ENCODE measurements around the gene CHST13. TPM values are rescaled to one million over a fixed set of nuclear protein-coding genes. Genes with fewer than 3 reads are reported as not detected.

Gene CHST13
- total and polyA plus RNA-seq, 2 donors (not counting 3 experiments of a cell fraction or from before 2014, with no cell fraction given), result 0.04 TPM; not detected in 1

DNA sequence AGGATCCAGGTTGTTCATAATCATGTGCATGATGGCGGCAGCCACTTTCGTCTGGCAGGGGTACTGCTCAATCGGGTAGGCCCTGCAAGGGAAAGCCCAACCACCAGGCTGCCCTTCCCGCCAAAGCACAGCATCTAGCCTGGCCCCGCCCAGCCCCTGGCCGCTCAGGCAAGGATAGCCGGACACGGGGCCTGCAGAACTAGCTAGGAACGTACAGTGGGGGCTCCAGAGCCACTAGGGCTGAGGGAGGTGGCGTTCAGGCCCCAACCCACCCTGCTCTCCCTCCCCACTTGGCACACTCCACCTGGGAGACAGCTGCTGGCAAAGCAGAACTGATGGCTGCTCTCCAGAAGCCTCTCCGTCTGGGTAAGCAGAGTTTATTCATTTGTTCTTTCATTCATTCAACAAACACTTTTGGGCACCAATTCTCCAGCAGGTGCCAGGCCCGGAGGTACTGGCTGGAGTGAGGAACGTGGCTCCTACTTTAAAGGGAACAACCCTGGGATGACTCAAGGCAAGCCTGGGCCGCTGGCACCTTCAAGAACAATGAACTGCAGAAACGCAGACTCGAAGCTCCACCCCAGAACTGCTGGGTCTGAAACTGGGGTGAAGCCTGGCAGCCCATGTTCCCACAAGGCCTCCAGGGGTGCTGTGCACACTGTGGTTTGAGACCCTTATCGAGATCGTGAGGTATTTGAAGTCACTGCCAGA is 14.2 kb upstream of the CHST13 start:
- Histone ChIP-seq H2AFZ (ENCODE audit: low read depth, low read length) (no peak overlapping the region), H3K4me1 (ENCODE audit: control insufficient read depth, extremely low read depth, insufficient read depth, low read length) (no peaks in the 10 kb centered on the region), H3K79me2 (ENCODE audit: control insufficient read depth, insufficient read depth, low read length) (no peaks in the 10 kb centered on the region), H4K20me1 (replicated peaks; ENCODE audit: control insufficient read depth, extremely low read depth, insufficient read depth, low read length) (no peaks in the 10 kb centered on the region), H3K9me1 (replicated peaks; ENCODE audit: control insufficient read depth, extremely low read depth, insufficient read depth, low read length) (no peaks in the 10 kb centered on the region), H3K4me3 (replicated peaks in 1 of 3; ENCODE audit: insufficient read depth in 1 of 3, low read depth in 1 of 3, low read length in 3 of 3) (no peak overlapping the region), H3K9me3 (replicated peaks; ENCODE audit: control insufficient read depth, insufficient read depth, low read length) (no peaks in the 10 kb centered on the region), H3K27me3 (ENCODE audit: control insufficient read depth in 2 of 2, insufficient read depth in 2 of 2, low read length in 2 of 2) (no peaks in the 10 kb centered on the region), H3K4me2 (ENCODE audit: insufficient read depth, low read length) (no peak overlapping the region), H3K9ac (replicated peaks; ENCODE audit: extremely low read depth, insufficient read depth, low read length) (no peak overlapping the region), H3K27ac (ENCODE audit: insufficient read depth, low read depth, low read length) (no peak overlapping the region), H3K36me3 (ENCODE audit: control insufficient read depth in 2 of 2, extremely low read depth in 1 of 2, insufficient read depth in 2 of 2, low read length in 2 of 2) (no peaks in the 10 kb centered on the region)
- intact Hi-C loops (cut with micrococcal nuclease) (no loop called here), dilution Hi-C loops (cut with MboI; ENCODE audit: extremely low pct_ligation_motif_present, low sequenced_read_pairs) (no loop called here)
- no TSS peak for BruUV-seq (replicated peaks)
- DNase-seq (ENCODE audit: low read depth, low spot score) (no peak), FAIRE-seq (no peak)
- POLR2A ChIA-PET, result no interaction called here
- TF ChIP-seq FOS (IDR thresholded peaks at IDR 0.05; ENCODE audit: borderline replicate concordance, insufficient read depth, low read length) (no peak), JUN (IDR thresholded peaks at IDR 0.05; ENCODE audit: borderline replicate concordance, insufficient read depth, insufficient read length, low read depth) (no peak), POLR2AphosphoS5 (IDR thresholded peaks at IDR 0.05; ENCODE audit: insufficient read depth, low read depth, low read length) (no peak), MYC (IDR thresholded peaks at IDR 0.05; ENCODE audit: low read depth, low read length) (no peak)
- CTCF ChIA-PET, result interaction anchor here (1.5 kb wide), 1 partner anchor 20 kb away, joined by 3 read pairs; no protein-coding TSS in a partner anchor

GRCh38 chr3:126510308-126510910 is 13.5 kb upstream of the CHST13 start:
- no peak for TF ChIP-seq POLR2A (IDR thresholded peaks at IDR 0.05; ENCODE audit: low read depth, low read length)
- TF ChIP-seq, protein P1, sequence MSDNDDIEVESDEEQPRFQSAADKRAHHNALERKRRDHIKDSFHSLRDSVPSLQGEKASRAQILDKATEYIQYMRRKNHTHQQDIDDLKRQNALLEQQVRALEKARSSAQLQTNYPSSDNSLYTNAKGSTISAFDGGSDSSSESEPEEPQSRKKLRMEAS (IDR thresholded peaks at IDR 0.05; ENCODE audit: insufficient read depth, insufficient read length), result no peak
- no peak for TF ChIP-seq JUN (IDR thresholded peaks at IDR 0.05; ENCODE audit: borderline replicate concordance, insufficient read depth, insufficient read length, low read depth)
- TF ChIP-seq EZH2 (IDR thresholded peaks at IDR 0.05; ENCODE audit: borderline replicate concordance, low read depth, low read length, severe bottlenecking), result no peak
- no peak for TF ChIP-seq FOS (IDR thresholded peaks at IDR 0.05; ENCODE audit: borderline replicate concordance, insufficient read depth, low read length)
- TF ChIP-seq POLR2AphosphoS5 (IDR thresholded peaks at IDR 0.05; ENCODE audit: insufficient read depth, low read depth, low read length), result no peak
- no peak for TF ChIP-seq MYC (IDR thresholded peaks at IDR 0.05; ENCODE audit: low read depth, low read length)
- TF ChIP-seq CTCF (IDR thresholded peaks at IDR 0.05; ENCODE audit: extremely low read depth in 1 of 2, insufficient read depth in 1 of 2, low read depth in 1 of 2, low read length in 2 of 2), result no peak
- TF ChIP-seq GATA2 (IDR thresholded peaks at IDR 0.05; ENCODE audit: insufficient read depth, insufficient read length, low read depth, low read length), result no peak
- FAIRE-seq, result no peak
- no peak overlapping the region for H3K4me2 ChIP-seq (ENCODE audit: insufficient read depth, low read length)
- no peak overlapping the region for H3K9ac ChIP-seq (replicated peaks; ENCODE audit: extremely low read depth, insufficient read depth, low read length)
- no peak for DNase-seq (ENCODE audit: low read depth, low spot score)
- no peaks in the 10 kb centered on the region for H3K27me3 ChIP-seq (ENCODE audit: control insufficient read depth in 2 of 2, insufficient read depth in 2 of 2, low read length in 2 of 2)
- H3K4me3 ChIP-seq (replicated peaks in 1 of 3; ENCODE audit: insufficient read depth in 1 of 3, low read depth in 1 of 3, low read length in 3 of 3), result no peak overlapping the region
- H3K9me3 ChIP-seq (replicated peaks; ENCODE audit: control insufficient read depth, insufficient read depth, low read length), result no peaks in the 10 kb centered on the region
- BruUV-seq (replicated peaks), result no TSS peak
- H3K9me1 ChIP-seq (replicated peaks; ENCODE audit: control insufficient read depth, extremely low read depth, insufficient read depth, low read length), result no peaks in the 10 kb centered on the region
- H3K79me2 ChIP-seq (ENCODE audit: control insufficient read depth, insufficient read depth, low read length), result no peaks in the 10 kb centered on the region
- ChIA-PET CTCF (interaction anchor here (1.5 kb wide), 1 partner anchor 21 kb away, joined by 3 read pairs; no protein-coding TSS in a partner anchor), POLR2A (no interaction called here)
- no peak overlapping the region for H2AFZ ChIP-seq (ENCODE audit: low read depth, low read length)
- intact Hi-C loops (cut with micrococcal nuclease) (no loop called here), dilution Hi-C loops (cut with MboI; ENCODE audit: extremely low pct_ligation_motif_present, low sequenced_read_pairs) (no loop called here)
- H4K20me1 ChIP-seq (replicated peaks; ENCODE audit: control insufficient read depth, extremely low read depth, insufficient read depth, low read length), result no peaks in the 10 kb centered on the region
- H3K4me1 ChIP-seq (ENCODE audit: control insufficient read depth, extremely low read depth, insufficient read depth, low read length), result no peaks in the 10 kb centered on the region
- H3K27ac ChIP-seq (ENCODE audit: insufficient read depth, low read depth, low read length), result no peak overlapping the region
- H3K36me3 ChIP-seq (ENCODE audit: control insufficient read depth in 2 of 2, extremely low read depth in 1 of 2, insufficient read depth in 2 of 2, low read length in 2 of 2), result no peaks in the 10 kb centered on the region

Measured in endothelial cell of umbilical vein (primary cell).